Neural cell (in vitro differentiated cells): Measurements from ENCODE around the gene ALDH1A3.

Experiments
- CTCF ChIP-seq: fragments of 450-650 bp; IDR thresholded peaks from 2 replicates; pipeline ENCODE4 v1.5.1; 2014; ENCODE audit warnings: antibody characterized with exemption, mild to moderate bottlenecking, moderate library complexity; ENCODE audit not compliant: poor library complexity, severe bottlenecking
- RAD21 ChIP-seq: fragments of 450-650 bp; conservative IDR thresholded peaks from 2 replicates; pipeline ENCODE4 v1.6.1; 2014; ENCODE audit warnings: antibody characterized with exemption, mild to moderate bottlenecking, moderate library complexity
- SMC3 ChIP-seq: fragments of 450-650 bp; conservative IDR thresholded peaks from 2 replicates; pipeline ENCODE4 v1.6.1; 2014; ENCODE audit warnings: antibody characterized with exemption, mild to moderate bottlenecking, moderate library complexity; ENCODE audit not compliant: poor library complexity
- TAF1 ChIP-seq: IDR thresholded peaks from 2 replicates; pipeline ENCODE4 v1.6.1; 2012; ENCODE audit warnings: low read depth

GRCh38 chr15:100939791-100940190 is 60.2 kb downstream of the ALDH1A3 start:
- TF ChIP-seq CTCF (no peak), TAF1 (no peak), RAD21 (no peak), SMC3 (no peak)
